ENCODE results near the gene SHBG. TPM values are rescaled to one million over a fixed set of nuclear protein-coding genes. Genes with fewer than 3 reads are reported as not detected.
"Not testable (repeated sequence)": the region's sequence is repeated elsewhere in the genome, so short reads cannot be mapped to it uniquely, and the experiment has no call there.

SHBG gene
- total and polyA plus RNA-seq, 5 experiments from 2014 or later, result not detected

GRCh38 chr17:7589891-7590691 is 39.8 kb upstream of the SHBG start, which contains the start of gene SOX15:
Gene SOX15, minus strand, starts transcription at chr17:7590094. Its CDS starts 418 bp downstream, at chr17:7589676.
- H3K9me3 Mint-ChIP-seq, result no peaks in the 10 kb centered on the region
- ATAC-seq (peak in 1 of 2 donors; percentile 18), DNase-seq (no peak)
- peak within 1 kb of the TSS in 7 of 10 donors; percentile 11 to 80 (median 43) for H3K27ac Mint-ChIP-seq
- H3K27me3 Mint-ChIP-seq, result no peaks in the 10 kb centered on the region
- peaks cover 0 to 53% (median 13%) of the 10 kb centered on the region in 3 donors for H3K36me3 Mint-ChIP-seq
- H3K4me3 Mint-ChIP-seq, result no peak within 1 kb of the TSS
- POLR2A ChIA-PET, result interaction anchor here (0.6 to 2.8 kb wide), 12 partner anchors 9 to 234 kb away, joined by 3 to 12 read pairs (median 5); partner anchors contain the start of genes FXR2 and TP53
- H3K4me1 Mint-ChIP-seq, result peaks cover 2 to 13% (median 9%) of the 10 kb centered on the region in 4 donors

DNA sequence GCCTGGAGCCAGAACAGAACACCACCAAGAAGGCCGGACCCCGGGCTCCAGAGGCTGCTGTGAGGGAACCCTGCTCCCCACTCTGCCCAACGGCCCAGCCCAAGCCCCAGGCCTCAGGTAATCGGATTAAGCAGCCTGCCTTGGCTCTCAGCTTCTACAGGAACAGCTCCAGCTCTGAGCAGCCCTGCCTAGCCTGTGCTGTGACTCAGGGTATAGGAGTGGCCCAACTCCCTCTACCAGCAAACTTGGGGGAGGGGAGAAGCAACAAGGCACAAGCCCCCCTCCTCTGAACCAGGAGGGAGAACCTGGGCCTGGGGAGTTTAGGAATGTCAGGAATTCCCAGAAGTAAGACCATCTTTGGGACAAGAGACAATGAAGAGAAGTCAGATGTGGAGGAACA is 39.2 kb upstream of the SHBG start:
- Mint-ChIP-seq H3K27me3 (no peaks in the 10 kb centered on the region), H3K36me3 (peaks cover 0 to 60% (median 17%) of the 10 kb centered on the region in 3 donors), H3K27ac (peak overlapping the region in 4 of 10 donors; percentile 11 to 80 (median 50)), H3K9me3 (no peaks in the 10 kb centered on the region), H3K4me3 (no peak overlapping the region), H3K4me1 (peaks cover 2 to 8% (median 6%) of the 10 kb centered on the region in 4 donors)
- no peak for ATAC-seq
- no peak for DNase-seq
- POLR2A ChIA-PET, result no interaction called here

DNA sequence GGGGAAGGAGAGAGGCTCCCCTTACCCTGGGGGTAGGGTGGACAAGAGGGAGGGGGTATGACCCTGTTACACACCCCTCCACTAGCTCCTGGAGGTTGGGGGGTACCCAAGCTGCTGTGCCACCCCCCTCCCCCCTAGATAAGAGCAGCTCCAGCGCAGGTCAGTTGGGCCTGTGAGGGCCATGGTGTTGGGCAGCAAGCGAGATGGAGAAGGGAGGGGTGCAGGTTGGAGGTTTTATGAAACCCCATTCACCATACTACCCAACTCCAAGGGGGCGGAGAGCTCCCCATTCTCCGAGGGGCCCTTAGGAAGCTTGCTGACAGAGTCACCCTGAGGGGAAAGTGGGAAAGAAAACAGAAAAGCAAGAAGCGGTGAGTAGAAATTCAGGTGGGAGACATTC is 38.3 kb upstream of the SHBG start:
- H3K36me3 Mint-ChIP-seq, result peaks cover 0 to 68% (median 20%) of the 10 kb centered on the region in 3 donors
- peak overlapping the region in 1 of 10 donors; percentile 76 for H3K27ac Mint-ChIP-seq
- POLR2A ChIA-PET, result no interaction called here
- DNase-seq, result no peak
- ATAC-seq, result no peak
- peaks cover 2 to 7% (median 5%) of the 10 kb centered on the region in 4 donors for H3K4me1 Mint-ChIP-seq
- no peak overlapping the region for H3K4me3 Mint-ChIP-seq
- no peaks in the 10 kb centered on the region for H3K27me3 Mint-ChIP-seq
- H3K9me3 Mint-ChIP-seq, result no peaks in the 10 kb centered on the region

- Mint-ChIP-seq H3K27me3 (no peaks in the 10 kb centered on the region), H3K9me3 (no peaks in the 10 kb centered on the region), H3K4me1 (peaks cover under 1 to 7% (median 3%) of the 10 kb centered on the region in 4 donors), H3K27ac (no peak overlapping the region), H3K4me3 (no peak overlapping the region), H3K36me3 (peaks cover 0 to 72% (median 23%) of the 10 kb centered on the region in 3 donors)
- ATAC-seq (no peak), DNase-seq (no peak)
- POLR2A ChIA-PET, result no interaction called here
Measured at GRCh38 chr17:7592422-7593021, 37.4 kb upstream of the SHBG start.

DNA sequence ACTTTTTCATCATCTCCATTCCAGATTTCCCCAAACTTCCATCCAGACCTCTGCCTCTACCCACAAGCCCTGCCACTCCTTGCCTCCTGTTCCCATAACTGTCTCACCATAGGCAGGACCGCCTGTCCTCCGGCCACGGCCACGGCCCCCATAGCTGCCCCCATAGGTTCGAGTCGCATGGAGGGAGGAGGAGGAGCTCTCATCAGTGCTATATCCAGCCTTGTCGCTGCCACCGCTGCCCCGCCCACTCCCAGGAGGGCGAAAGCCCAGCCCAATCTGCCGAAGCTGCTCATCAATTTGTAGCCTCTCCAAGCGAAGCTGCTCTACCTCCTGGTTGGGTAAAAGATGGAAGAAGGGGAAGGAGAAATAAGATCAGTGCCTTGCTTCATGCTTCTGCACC is 36.6 kb upstream of the SHBG start:
- no peaks in the 10 kb centered on the region for H3K9me3 Mint-ChIP-seq
- peak overlapping the region in 2 of 10 donors; percentile 0 to 18 for H3K27ac Mint-ChIP-seq
- H3K36me3 Mint-ChIP-seq, result peaks cover 0 to 70% (median 23%) of the 10 kb centered on the region in 3 donors
- H3K4me1 Mint-ChIP-seq, result peaks cover 0 to 6% (median under 1%) of the 10 kb centered on the region in 4 donors
- no peaks in the 10 kb centered on the region for H3K27me3 Mint-ChIP-seq
- ATAC-seq (no peak), DNase-seq (no peak)
- no peak overlapping the region for H3K4me3 Mint-ChIP-seq
- POLR2A ChIA-PET, result no interaction called here

DNA sequence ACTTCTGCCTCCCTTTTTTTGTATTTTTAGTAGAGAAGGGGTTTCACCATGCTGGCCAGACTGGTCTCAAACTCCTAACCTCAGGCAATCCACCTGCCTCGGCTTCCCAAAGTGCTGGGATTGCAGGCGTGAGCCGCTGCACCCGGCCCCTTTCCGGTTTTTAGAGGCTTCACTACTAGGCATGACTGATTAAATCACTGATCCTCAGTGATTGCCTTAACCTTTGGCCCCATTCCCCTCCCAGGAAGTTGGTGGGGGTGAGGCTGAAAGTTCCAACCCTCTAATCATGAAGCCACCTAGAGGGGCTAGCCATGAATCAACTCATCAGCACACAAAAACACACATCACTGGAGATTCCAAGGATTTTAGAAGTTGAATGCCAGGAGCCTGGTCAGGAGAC is 32.4 kb upstream of the SHBG start:
- H3K4me3 Mint-ChIP-seq, H3K4me1 Mint-ChIP-seq, DNase-seq, H3K9me3 Mint-ChIP-seq, POLR2A ChIA-PET, ATAC-seq, H3K27me3 Mint-ChIP-seq, H3K27ac Mint-ChIP-seq: not testable (repeated sequence)
- H3K36me3 Mint-ChIP-seq, result peaks cover 0 to 91% (median 36%) of the 10 kb centered on the region in 3 donors

DNA sequence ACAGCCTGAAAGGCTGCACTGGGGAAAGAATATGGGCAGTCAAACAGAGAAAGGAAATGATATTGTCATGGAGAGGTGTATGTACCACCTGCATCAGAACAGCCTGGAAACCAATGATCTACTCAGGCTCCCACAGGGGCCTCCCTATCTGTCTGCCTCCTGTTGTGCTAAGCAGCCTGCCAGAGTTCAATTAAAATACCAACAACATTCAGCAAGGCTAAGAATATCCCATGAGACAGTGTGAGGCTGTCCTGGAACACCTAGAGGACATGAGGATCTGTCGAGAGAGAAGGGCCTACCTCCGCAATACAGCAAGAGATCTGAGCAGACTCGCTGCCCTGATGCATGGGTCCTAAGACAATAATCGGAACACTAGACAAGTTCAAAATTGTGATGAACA is 23.7 kb upstream of the SHBG start:
- peaks cover 15 to 34% (median 24%) of the 10 kb centered on the region in 4 donors for H3K4me1 Mint-ChIP-seq
- POLR2A ChIA-PET, result no interaction called here
- peak overlapping the region in 1 of 10 donors; percentile 1 for H3K4me3 Mint-ChIP-seq
- H3K9me3 Mint-ChIP-seq, result no peaks in the 10 kb centered on the region
- DNase-seq (no peak), ATAC-seq (no peak)
- peak overlapping the region in 5 of 10 donors; percentile 12 to 55 (median 46) for H3K27ac Mint-ChIP-seq
- H3K27me3 Mint-ChIP-seq, result no peaks in the 10 kb centered on the region
- peaks cover 0 to 60% (median 27%) of the 10 kb centered on the region in 3 donors for H3K36me3 Mint-ChIP-seq

GRCh38 chr17:7610641-7611040 is 19.3 kb upstream of the SHBG start:
- no peak for ATAC-seq
- Mint-ChIP-seq H3K27me3 (no peaks in the 10 kb centered on the region), H3K9me3 (no peaks in the 10 kb centered on the region), H3K4me1 (peaks cover 30 to 61% (median 52%) of the 10 kb centered on the region in 4 donors), H3K27ac (peak overlapping the region in 4 of 10 donors; percentile 22 to 43 (median 37)), H3K36me3 (peaks cover 0 to 24% (median 4%) of the 10 kb centered on the region in 3 donors), H3K4me3 (peak overlapping the region in 4 of 10 donors; percentile 7 to 22 (median 11))
- POLR2A ChIA-PET, result interaction anchor here (0.9 kb wide), 1 partner anchor 10 kb away, joined by 3 read pairs; no protein-coding TSS in a partner anchor
- DNase-seq, result no peak

- Mint-ChIP-seq H3K27ac (peak overlapping the region in 7 of 10 donors; percentile 28 to 86 (median 73)), H3K9me3 (no peaks in the 10 kb centered on the region), H3K27me3 (no peaks in the 10 kb centered on the region), H3K36me3 (peaks cover 0 to 16% (median 2%) of the 10 kb centered on the region in 3 donors), H3K4me3 (peak overlapping the region in 9 of 10 donors; percentile 62 to 91 (median 72)), H3K4me1 (peaks cover 23 to 53% (median 47%) of the 10 kb centered on the region in 4 donors)
- POLR2A ChIA-PET, result interaction anchor here (0.8 to 4.4 kb wide), 4 partner anchors 16 to 75 kb away, joined by 3 to 16 read pairs (median 4); partner anchors contain the start of gene SAT2
- ATAC-seq (no peak), DNase-seq (no peak)
Measured at GRCh38 chr17:7611635-7612293, 18.2 kb upstream of the SHBG start.

DNA sequence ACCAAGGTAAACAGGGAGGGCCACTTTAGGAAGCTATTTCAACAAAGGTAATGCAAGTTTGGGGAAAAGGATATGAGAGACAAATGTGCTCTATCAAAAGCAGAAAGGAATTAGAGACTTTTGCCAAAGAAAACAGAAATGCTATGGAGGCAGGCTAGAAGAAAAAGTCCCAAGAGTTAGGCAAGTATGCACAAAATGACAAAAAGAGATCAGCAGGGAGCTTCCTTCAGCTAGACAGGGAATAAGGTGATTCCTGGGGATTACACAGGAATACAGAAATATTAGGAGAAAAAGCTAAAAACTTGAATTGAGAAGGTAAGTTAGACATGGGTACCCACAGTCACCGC is 17.7 kb upstream of the SHBG start:
- Mint-ChIP-seq H3K27ac (peak overlapping the region in 6 of 10 donors; percentile 1 to 86 (median 69)), H3K4me3 (peak overlapping the region; percentile 51 to 91 (median 72)), H3K4me1 (peaks cover 23 to 51% (median 47%) of the 10 kb centered on the region in 4 donors), H3K36me3 (peaks cover 0 to 16% (median 2%) of the 10 kb centered on the region in 3 donors), H3K27me3 (no peaks in the 10 kb centered on the region), H3K9me3 (no peaks in the 10 kb centered on the region)
- ATAC-seq (no peak), DNase-seq (no peak)
- POLR2A ChIA-PET, result interaction anchor here (0.7 to 4.4 kb wide), 4 partner anchors 9 to 74 kb away, joined by 3 to 16 read pairs (median 4); partner anchors contain the start of gene SAT2

DNA sequence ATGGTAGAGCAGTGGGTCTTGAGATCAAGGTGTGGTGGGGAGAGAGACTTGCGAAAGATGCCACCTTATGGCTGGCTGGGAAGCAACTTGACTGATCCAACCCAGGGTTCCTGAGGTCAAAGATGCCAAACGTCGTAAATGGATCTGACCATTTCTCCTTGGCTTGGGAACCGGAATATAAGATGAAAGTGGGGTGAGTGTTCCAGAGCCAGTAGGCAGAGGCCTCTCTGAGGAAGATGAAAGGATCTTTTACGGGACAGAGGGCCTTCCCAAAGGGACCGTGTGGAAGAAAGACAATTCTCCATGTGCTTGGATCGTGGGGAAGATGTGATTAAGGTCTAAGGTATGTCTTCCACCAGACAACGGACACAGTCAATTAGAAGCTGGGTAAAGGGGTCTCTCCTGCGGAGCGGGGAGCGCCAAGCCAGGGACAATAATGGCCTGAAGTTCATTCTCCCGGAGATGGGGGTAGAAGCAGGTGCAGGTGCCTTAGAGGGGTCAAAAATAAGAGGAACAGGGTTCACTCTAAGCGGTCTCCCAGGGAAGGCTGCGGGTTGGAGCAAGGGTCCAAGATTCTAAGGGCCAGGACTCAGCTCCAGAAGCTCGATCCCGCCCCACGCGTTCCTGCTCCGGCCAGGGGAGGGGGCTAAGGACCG is 16.0 kb upstream of the SHBG start:
- Mint-ChIP-seq H3K9me3 (no peaks in the 10 kb centered on the region), H3K4me3 (peak overlapping the region; percentile 84 to 97 (median 91)), H3K4me1 (peaks cover 23 to 47% (median 43%) of the 10 kb centered on the region in 4 donors), H3K36me3 (peaks cover 0 to 12% (median 2%) of the 10 kb centered on the region in 3 donors), H3K27me3 (no peaks in the 10 kb centered on the region), H3K27ac (peak overlapping the region; percentile 39 to 94 (median 92))
- no peak for DNase-seq
- POLR2A ChIA-PET, result interaction anchor here (0.5 to 6.1 kb wide), 12 partner anchors 13 to 375 kb away, joined by 3 to 105 read pairs (median 8); partner anchors contain the start of genes ATP1B2, MPDU1, PHF23 and SAT2
- ATAC-seq, result no peak

Data from naive thymus-derived CD8-positive, alpha-beta T cell (primary cell).